Measurements from ENCODE around the gene DEGS2.

GRCh38 chr14:100102156-100102785 lies 57.2 kb downstream of the DEGS2 start:
- TF ChIP-seq CTCF (IDR thresholded peaks at IDR 0.05; ENCODE audit: borderline replicate concordance, extremely low read depth, low read length, poor library complexity, severe bottlenecking) (peak; percentile 21), EZH2 (IDR thresholded peaks at IDR 0.05; ENCODE audit: borderline replicate concordance, low read depth, low read length, severe bottlenecking) (no peak)
